ENCODE measurements around the gene OR5M10.
"Not testable (repeated sequence)": the region's sequence is repeated elsewhere in the genome, so short reads cannot be mapped to it uniquely, and the experiment has no call there.

DNA sequence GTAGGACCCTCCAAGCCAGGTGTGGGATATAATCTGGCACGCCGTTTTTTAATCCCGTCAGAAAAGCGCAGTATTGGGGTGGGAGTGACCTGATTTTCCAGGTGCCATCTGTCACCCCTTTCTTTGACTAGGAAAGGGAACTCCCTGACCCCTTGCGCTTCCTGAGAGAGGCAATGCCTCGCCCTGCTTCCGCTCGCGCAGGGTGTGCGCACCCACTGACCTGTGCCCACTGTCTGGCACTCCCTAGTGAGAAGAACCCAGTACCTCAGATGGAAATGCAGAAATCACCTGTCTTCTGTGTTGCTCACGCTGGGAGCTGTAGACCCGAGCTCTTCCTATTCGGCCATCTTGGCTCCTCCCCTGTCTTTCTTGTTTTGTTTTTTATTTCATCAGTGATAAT lies 22.8 kb downstream of the OR5M10 start:
- TF ChIP-seq, protein P1, sequence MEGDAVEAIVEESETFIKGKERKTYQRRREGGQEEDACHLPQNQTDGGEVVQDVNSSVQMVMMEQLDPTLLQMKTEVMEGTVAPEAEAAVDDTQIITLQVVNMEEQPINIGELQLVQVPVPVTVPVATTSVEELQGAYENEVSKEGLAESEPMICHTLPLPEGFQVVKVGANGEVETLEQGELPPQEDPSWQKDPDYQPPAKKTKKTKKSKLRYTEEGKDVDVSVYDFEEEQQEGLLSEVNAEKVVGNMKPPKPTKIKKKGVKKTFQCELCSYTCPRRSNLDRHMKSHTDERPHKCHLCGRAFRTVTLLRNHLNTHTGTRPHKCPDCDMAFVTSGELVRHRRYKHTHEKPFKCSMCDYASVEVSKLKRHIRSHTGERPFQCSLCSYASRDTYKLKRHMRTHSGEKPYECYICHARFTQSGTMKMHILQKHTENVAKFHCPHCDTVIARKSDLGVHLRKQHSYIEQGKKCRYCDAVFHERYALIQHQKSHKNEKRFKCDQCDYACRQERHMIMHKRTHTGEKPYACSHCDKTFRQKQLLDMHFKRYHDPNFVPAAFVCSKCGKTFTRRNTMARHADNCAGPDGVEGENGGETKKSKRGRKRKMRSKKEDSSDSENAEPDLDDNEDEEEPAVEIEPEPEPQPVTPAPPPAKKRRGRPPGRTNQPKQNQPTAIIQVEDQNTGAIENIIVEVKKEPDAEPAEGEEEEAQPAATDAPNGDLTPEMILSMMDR (IDR thresholded peaks at IDR 0.05; ENCODE audit: low read depth, low read length, missing input control): not testable (repeated sequence)
- TF ChIP-seq, protein P2, sequence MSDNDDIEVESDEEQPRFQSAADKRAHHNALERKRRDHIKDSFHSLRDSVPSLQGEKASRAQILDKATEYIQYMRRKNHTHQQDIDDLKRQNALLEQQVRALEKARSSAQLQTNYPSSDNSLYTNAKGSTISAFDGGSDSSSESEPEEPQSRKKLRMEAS (IDR thresholded peaks at IDR 0.05): not testable (repeated sequence)
- TF ChIP-seq GABPA (IDR thresholded peaks at IDR 0.05 in 1 of 2, conservative IDR thresholded peaks at IDR 0.05 in 1 of 2); TAF1 (conservative IDR thresholded peaks at IDR 0.05); EGR1 (IDR thresholded peaks at IDR 0.05; ENCODE audit: low read depth in 2 of 2): not testable (repeated sequence)

Measured in liver (tissue), 3 donors.